CD4-positive, alpha-beta T cell (primary cell): ENCODE measurements around the gene ALK. TPM values are rescaled to one million over a fixed set of nuclear protein-coding genes. Genes with fewer than 3 reads are reported as not detected.

Experiments used
- ATAC-seq: fragments of 200-7000 bp; cut with Tn5 transposase; one replicate; pipeline ENCODE4 v1.10.0; 2022; ENCODE audit warnings: mild to moderate bottlenecking; ENCODE audit not compliant: poor library complexity
- CTCF ChIA-PET: fragments of 350-600 bp; sonication (Branson Sonifier 250); formaldehyde crosslinking; loops from one replicate; lab custom pipeline; 2021; ENCODE audit warnings: antibody characterized with exemption, inconsistent platforms; lab: Charles Lee
- POLR2A ChIA-PET: fragments of 350-600 bp; sonication (Branson Sonifier 250); formaldehyde crosslinking; loops from one replicate; lab custom pipeline; 2021; ENCODE audit warnings: antibody characterized with exemption, inconsistent platforms; lab: Charles Lee
- DNase-seq, 14 experiments: peaks; one replicate each; pipeline ENCODE4 v3.0.0-alpha.2; 2013 to 2020; ENCODE audit warnings: mixed read lengths in 2 of 14
- H3K27ac ChIP-seq, 2 donors: one replicate each; pipeline versions ENCODE4 v1.5.1 to v1.7.0; 2013; ENCODE audit warnings: low read length in 2 of 2, low read depth in 1 of 2, mild to moderate bottlenecking in 1 of 2
- H3K27me3 ChIP-seq, 2 experiments: 1 replicate in 1 of 2; 2 replicates in 1 of 2; pipeline versions ENCODE4 v1.6.1 to v1.7.0; 2013; ENCODE audit warnings: low read length in 2 of 2, control low read depth in 1 of 2, mild to moderate bottlenecking in 1 of 2, moderate library complexity in 1 of 2; ENCODE audit not compliant: insufficient read depth in 2 of 2, control insufficient read depth in 1 of 2
- H3K36me3 ChIP-seq: one replicate; pipeline ENCODE4 v1.6.1; 2013; ENCODE audit warnings: low read length, control low read depth; ENCODE audit not compliant: insufficient read depth
- H3K4me1 ChIP-seq: one replicate; pipeline ENCODE4 v1.6.1; 2013; ENCODE audit warnings: low read length, control low read depth; ENCODE audit not compliant: insufficient read depth
- H3K4me3 ChIP-seq: one replicate; pipeline ENCODE4 v1.5.1; 2013; ENCODE audit warnings: mild to moderate bottlenecking, low read length, moderate library complexity
- H3K9me3 ChIP-seq, 2 experiments: 1 replicate in 1 of 2; 2 replicates in 1 of 2; pipeline versions ENCODE4 v1.6.1 to v1.7.0; 2013; ENCODE audit warnings: low read length in 2 of 2, mild to moderate bottlenecking in 2 of 2, control low read depth in 1 of 2, moderate library complexity in 1 of 2; ENCODE audit not compliant: control insufficient read depth in 1 of 2, insufficient read depth in 1 of 2
- H3K27ac Mint-ChIP-seq: one replicate; pipeline ENCODE4 v1.8.0; 2020; ENCODE audit warnings: mixed read lengths
- H3K27me3 Mint-ChIP-seq: one replicate; pipeline ENCODE4 v1.8.0; 2021; ENCODE audit warnings: mixed read lengths
- H3K36me3 Mint-ChIP-seq: one replicate; pipeline ENCODE4 v1.8.0; 2021; ENCODE audit warnings: low read depth, mixed read lengths
- H3K4me1 Mint-ChIP-seq: one replicate; pipeline ENCODE4 v1.8.0; 2021; ENCODE audit warnings: low read depth, mixed read lengths
- H3K4me3 Mint-ChIP-seq: one replicate; pipeline ENCODE4 v1.8.0; 2020; ENCODE audit warnings: mild to moderate bottlenecking, mixed read lengths
- H3K9me3 Mint-ChIP-seq: one replicate; pipeline ENCODE4 v1.8.0; 2020; ENCODE audit warnings: mixed read lengths
- intact Hi-C, 2 experiments: fragments of 100-400 bp; cut with DNase I in 1 of 2; cut with micrococcal nuclease in 1 of 2; formaldehyde crosslinking; loops; one replicate each; pipeline versions ENCODE4 v1.15.1 to v1.9.0; 2023 to 2025; cut with DNase I, micrococcal nuclease
- total RNA-seq, 174 experiments: library from RNA in 2 of 174; stranded (reverse) in 2 of 174; gene quantifications; one replicate each; pipeline ENCODE4 v1.2.3 and lab custom pipeline; 2021 to 2026
- TF ChIP-seq, protein P1 (sequence below): fragments of 200-600 bp; IDR thresholded peaks from one replicate; pipeline ENCODE4 v1.8.0; 2022; ENCODE audit warnings: antibody characterized with exemption, mild to moderate bottlenecking

The ALK gene
- total RNA-seq, 2 experiments from 2014 or later = not detected

DNA sequence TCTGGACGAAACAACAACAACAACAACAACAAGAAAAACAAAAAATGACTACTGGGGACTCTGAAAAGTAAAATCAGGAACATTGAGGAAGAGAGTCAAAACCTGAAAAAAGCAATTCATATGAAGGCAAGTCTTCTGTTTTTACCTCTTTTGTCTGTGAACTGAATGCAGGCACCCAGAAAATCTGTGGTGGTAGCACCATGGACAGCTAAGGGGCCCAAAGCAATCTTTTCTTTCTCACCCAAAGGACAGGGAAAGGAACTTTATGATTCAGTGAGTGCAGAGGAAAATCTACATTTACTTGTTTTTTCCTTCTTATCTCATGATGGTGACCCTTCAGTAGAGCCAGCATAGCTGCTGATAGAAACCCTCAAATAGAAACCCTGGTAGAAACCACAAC is 10.4 kb downstream of the ALK start:
- Mint-ChIP-seq H3K4me1 (no peaks in the 10 kb centered on the region), H3K27me3 (peaks cover 44% of the 10 kb centered on the region), H3K9me3 (no peaks in the 10 kb centered on the region), H3K36me3 (no peaks in the 10 kb centered on the region), H3K27ac (no peak overlapping the region), H3K4me3 (no peak overlapping the region)
- Histone ChIP-seq H3K4me3 (no peak overlapping the region), H3K36me3 (no peaks in the 10 kb centered on the region), H3K4me1 (no peaks in the 10 kb centered on the region), H3K27ac (no peak overlapping the region), H3K9me3 (no peaks in the 10 kb centered on the region), H3K27me3 (peaks cover 10 to 12% of the 10 kb centered on the region in 2 experiments)
- no peak for ATAC-seq
- POLR2A ChIA-PET = no interaction called here
- intact Hi-C loops = no loop called here
- no peak for DNase-seq
- CTCF ChIA-PET = no interaction called here
- TF ChIP-seq, protein P1, sequence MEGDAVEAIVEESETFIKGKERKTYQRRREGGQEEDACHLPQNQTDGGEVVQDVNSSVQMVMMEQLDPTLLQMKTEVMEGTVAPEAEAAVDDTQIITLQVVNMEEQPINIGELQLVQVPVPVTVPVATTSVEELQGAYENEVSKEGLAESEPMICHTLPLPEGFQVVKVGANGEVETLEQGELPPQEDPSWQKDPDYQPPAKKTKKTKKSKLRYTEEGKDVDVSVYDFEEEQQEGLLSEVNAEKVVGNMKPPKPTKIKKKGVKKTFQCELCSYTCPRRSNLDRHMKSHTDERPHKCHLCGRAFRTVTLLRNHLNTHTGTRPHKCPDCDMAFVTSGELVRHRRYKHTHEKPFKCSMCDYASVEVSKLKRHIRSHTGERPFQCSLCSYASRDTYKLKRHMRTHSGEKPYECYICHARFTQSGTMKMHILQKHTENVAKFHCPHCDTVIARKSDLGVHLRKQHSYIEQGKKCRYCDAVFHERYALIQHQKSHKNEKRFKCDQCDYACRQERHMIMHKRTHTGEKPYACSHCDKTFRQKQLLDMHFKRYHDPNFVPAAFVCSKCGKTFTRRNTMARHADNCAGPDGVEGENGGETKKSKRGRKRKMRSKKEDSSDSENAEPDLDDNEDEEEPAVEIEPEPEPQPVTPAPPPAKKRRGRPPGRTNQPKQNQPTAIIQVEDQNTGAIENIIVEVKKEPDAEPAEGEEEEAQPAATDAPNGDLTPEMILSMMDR = no peak

GRCh38 chr2:29910465-29910864 is 10.9 kb downstream of the ALK start:
- CTCF ChIA-PET = no interaction called here
- Histone ChIP-seq H3K4me1 (no peaks in the 10 kb centered on the region), H3K4me3 (no peak overlapping the region), H3K36me3 (no peaks in the 10 kb centered on the region), H3K27me3 (peaks cover 9 to 17% of the 10 kb centered on the region in 2 experiments), H3K27ac (no peak overlapping the region), H3K9me3 (no peaks in the 10 kb centered on the region)
- no peaks in the 10 kb centered on the region for H3K4me1 Mint-ChIP-seq
- H3K27ac Mint-ChIP-seq = no peak overlapping the region
- TF ChIP-seq, protein P1 = no peak
- no peaks in the 10 kb centered on the region for H3K36me3 Mint-ChIP-seq
- DNase-seq (no peak), ATAC-seq (no peak)
- POLR2A ChIA-PET = no interaction called here
- no peak overlapping the region for H3K4me3 Mint-ChIP-seq
- intact Hi-C loops = no loop called here
- H3K9me3 Mint-ChIP-seq = no peaks in the 10 kb centered on the region
- H3K27me3 Mint-ChIP-seq = peaks cover 41% of the 10 kb centered on the region

GRCh38 chr2:29902356-29902755 is 19.0 kb downstream of the ALK start:
- H3K36me3 Mint-ChIP-seq = no peaks in the 10 kb centered on the region
- DNase-seq = no peak
- CTCF ChIA-PET = no interaction called here
- H3K27me3 Mint-ChIP-seq = peaks cover 66% of the 10 kb centered on the region
- no peaks in the 10 kb centered on the region for H3K9me3 Mint-ChIP-seq
- no peaks in the 10 kb centered on the region for H3K4me1 Mint-ChIP-seq
- POLR2A ChIA-PET = no interaction called here
- intact Hi-C loops = no loop called here
- H3K27me3 ChIP-seq = peaks cover 7 to 35% of the 10 kb centered on the region in 2 experiments
- no peak overlapping the region for H3K4me3 ChIP-seq
- no peaks in the 10 kb centered on the region for H3K36me3 ChIP-seq
- no peak overlapping the region for H3K27ac ChIP-seq
- H3K9me3 ChIP-seq = no peaks in the 10 kb centered on the region
- ATAC-seq = no peak
- no peaks in the 10 kb centered on the region for H3K4me1 ChIP-seq
- H3K4me3 Mint-ChIP-seq = no peak overlapping the region
- TF ChIP-seq, protein P1 = no peak
- H3K27ac Mint-ChIP-seq = no peak overlapping the region
